Measurements from ENCODE around the gene DNASE2. TPM values are rescaled to one million over a fixed set of nuclear protein-coding genes. Genes with fewer than 3 reads are reported as not detected.

DNASE2 gene
- total and polyA plus RNA-seq, 2 of the 8 experiments (the other 6 are each of a cell fraction or from before 2014, with no cell fraction given), result 33.2 to 48.2 TPM

GRCh38 chr19:12867120-12868099, 13.8 kb downstream of the DNASE2 start:
- Histone ChIP-seq H2BK20ac (ENCODE audit: low read length) (no peak overlapping the region), H3K27me3 (replicated peaks in 1 of 4; ENCODE audit: control insufficient read depth in 3 of 4, extremely low read depth in 1 of 4, insufficient read depth in 3 of 4, low read length in 3 of 4) (no peaks in the 10 kb centered on the region), H4K8ac (ENCODE audit: extremely low read depth, insufficient read depth, low read length) (peak overlapping the region; percentile 87), H3K27ac (ENCODE audit: low read depth, low read length) (no peak overlapping the region), H2BK120ac (replicated peaks; ENCODE audit: low read depth, low read length) (peak overlapping the region; percentile 89), H2BK12ac (ENCODE audit: low read depth, low read length) (no peak overlapping the region), H2BK15ac (ENCODE audit: low read length) (0 out of 2 replicates have a peak overlapping the region, but pooled peaks have one; percentile 92), H3K56ac (replicated peaks; ENCODE audit: insufficient read length, low read depth, low read length) (peak overlapping the region; percentile 52), H3K9ac (replicated peaks in 1 of 4; ENCODE audit: extremely low read depth in 1 of 4, low read depth in 3 of 4, low read length in 3 of 4) (peak overlapping the region; percentile 9 to 50 (median 36); a peak in 5 of 7 replicates), H3K4ac (replicated peaks; ENCODE audit: insufficient read length, low read depth, low read length) (peak overlapping the region; percentile 66), H4K20me1 (replicated peaks in 1 of 2; ENCODE audit: control insufficient read depth in 1 of 2, insufficient read depth in 2 of 2, low read length in 2 of 2) (no peaks in the 10 kb centered on the region), H3K23me2 (ENCODE audit: low read depth, low read length) (peaks cover 8% of the 10 kb centered on the region; the same call in 1 of the 2 replicates), H3K36me3 (ENCODE audit: control insufficient read depth in 2 of 4, insufficient read depth in 4 of 4, low read length in 3 of 4) (peaks cover 0 to 7% (median 2%) of the 10 kb centered on the region in 4 experiments; a peak in 3 of 8 replicates), H3K18ac (ENCODE audit: extremely low read depth, low read length) (peak overlapping the region; percentile 84; the same call in 1 of the 2 replicates), H3K79me2 (ENCODE audit: control insufficient read depth in 1 of 2, insufficient read depth in 2 of 2, low read length in 2 of 2) (no peaks in the 10 kb centered on the region), H3K23ac (ENCODE audit: insufficient read length) (no peak overlapping the region), H3K4me2 (ENCODE audit: insufficient read depth in 1 of 2, low read depth in 2 of 2, low read length in 2 of 2) (peak overlapping the region; percentile 65 to 74), H3K14ac (ENCODE audit: insufficient read length) (no peak overlapping the region), H3K4me1 (replicated peaks in 1 of 4; ENCODE audit: control insufficient read depth in 3 of 4, insufficient read depth in 4 of 4, low read length in 3 of 4) (peaks cover 3 to 17% (median 14%) of the 10 kb centered on the region in 4 experiments), H2AFZ (ENCODE audit: low read length) (no peak overlapping the region; the same call in 1 of the 2 replicates), H4K91ac (replicated peaks; ENCODE audit: insufficient read length, low read length) (peak overlapping the region; percentile 51), H2AK5ac (ENCODE audit: low read depth, low read length) (0 out of 2 replicates have a peak overlapping the region, but pooled peaks have one; percentile 45), H3K79me1 (ENCODE audit: low read depth, low read length) (no peaks in the 10 kb centered on the region), H3K9me3 (ENCODE audit: insufficient read depth in 2 of 2, low read depth in 1 of 2, low read length in 1 of 2) (no peaks in the 10 kb centered on the region), H2BK5ac (ENCODE audit: low read depth, low read length) (peak overlapping the region; percentile 73; the same call in 1 of the 2 replicates), H3K4me3 (ENCODE audit: extremely low read depth in 1 of 4, insufficient read depth in 2 of 4, low read depth in 3 of 4, low read length in 4 of 4) (peak overlapping the region; percentile 34 to 65 (median 46)), H4K5ac (ENCODE audit: insufficient read length, low read depth, low read length) (peak overlapping the region; percentile 77)
- ChIA-PET CTCF (ENCODE audit: partially characterized antibody) (interaction anchor here (0.6 to 1.1 kb wide), 3 partner anchors 9 to 195 kb away, joined by 3 read pairs; no protein-coding TSS in a partner anchor), POLR2A (ENCODE audit: partially characterized antibody) (interaction anchor here (1.2 to 1.8 kb wide), 4 partner anchors 23 to 70 kb away, joined by 3 to 7 read pairs (median 3); partner anchors contain the start of gene GCDH)
- peak; percentile 57 for FAIRE-seq
- 14% methylated on average over 44 of the region's 51 CpGs; no CpG with 5 or more reads in 1 of the 2 experiments for WGBS, 2 experiments (ENCODE audit: extremely low coverage in 1 of 2, insufficient coverage in 1 of 2, insufficient read length in 1 of 2, insufficient replicate concordance in 2 of 2, low coverage in 1 of 2, low lambda C conversion rate in 2 of 2, missing lambda C conversion rate in 1 of 2)
- peak; percentile 79 to 96 for DNase-seq (ENCODE audit: low read depth in 1 of 2, low spot score in 2 of 2)
- TF ChIP-seq EZH2 (IDR thresholded peaks at IDR 0.05; ENCODE audit: low read depth, low read length, severe bottlenecking) (no peak), ZNF274 (IDR thresholded peaks at IDR 0.05; ENCODE audit: borderline replicate concordance, extremely low read depth, low read length) (no peak), CHD2 (IDR thresholded peaks at IDR 0.05; ENCODE audit: low read length) (no peak), KDM1A (IDR thresholded peaks at IDR 0.05; ENCODE audit: borderline replicate concordance, low read length) (no peak), JUN (IDR thresholded peaks at IDR 0.05; ENCODE audit: low read depth, low read length) (no peak), CREB1 (IDR thresholded peaks at IDR 0.05) (no peak), SIRT6 (IDR thresholded peaks at IDR 0.05; ENCODE audit: low read length) (no peak), CTCF (IDR thresholded peaks at IDR 0.05; ENCODE audit: control extremely low read depth in 1 of 3, insufficient read depth in 1 of 3, low read depth in 1 of 3, low read length in 3 of 3) (peak; percentile 0 to 31 (median 3); a peak in 2 of 4 replicates)

Measured in H1 (cell line).